Measurements from ENCODE around the gene MAP7. TPM values are rescaled to one million over a fixed set of nuclear protein-coding genes. Genes with fewer than 3 reads are reported as not detected.

MAP7 gene
- total RNA-seq, 4 donors from 2014 or later = 40.6 to 61.3 (median 46.6) TPM

DNA sequence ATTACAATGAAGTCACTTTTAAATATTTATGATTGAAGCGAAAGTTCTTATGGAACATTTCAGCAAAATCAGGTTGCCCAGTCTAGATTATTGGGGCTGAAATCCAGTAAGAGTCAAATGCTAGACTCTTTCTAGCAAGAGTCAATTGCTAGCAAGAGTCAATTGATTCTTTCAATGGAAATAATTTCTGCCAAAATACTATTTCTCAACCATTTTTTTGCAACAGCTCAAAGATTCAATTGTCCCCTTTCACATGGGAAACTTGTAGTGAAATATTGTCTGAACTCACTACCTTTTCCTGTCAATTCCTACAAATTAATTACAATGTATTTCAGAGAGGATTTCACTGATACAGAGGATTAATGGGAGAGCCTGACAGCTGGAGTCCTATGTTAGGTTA is 78.3 kb downstream of the MAP7 start:
- in situ Hi-C loops (cut with MboI; ENCODE audit: low pct_ligation_motif_present in 1 of 4, low pct_unique_long_range_greater_than_20kb in 1 of 4, low sequenced_read_pairs in 3 of 4) (no loop called here), intact Hi-C loops (cut with DNase I; ENCODE audit: low total_unique reads) (no loop called here)
- no peaks in the 10 kb centered on the region for H3K36me3 ChIP-seq
- no peak for TF ChIP-seq POLR2AphosphoS5 (IDR thresholded peaks at IDR 0.05)
- TF ChIP-seq POLR2A (IDR thresholded peaks at IDR 0.05) = no peak
- TF ChIP-seq, protein P1, sequence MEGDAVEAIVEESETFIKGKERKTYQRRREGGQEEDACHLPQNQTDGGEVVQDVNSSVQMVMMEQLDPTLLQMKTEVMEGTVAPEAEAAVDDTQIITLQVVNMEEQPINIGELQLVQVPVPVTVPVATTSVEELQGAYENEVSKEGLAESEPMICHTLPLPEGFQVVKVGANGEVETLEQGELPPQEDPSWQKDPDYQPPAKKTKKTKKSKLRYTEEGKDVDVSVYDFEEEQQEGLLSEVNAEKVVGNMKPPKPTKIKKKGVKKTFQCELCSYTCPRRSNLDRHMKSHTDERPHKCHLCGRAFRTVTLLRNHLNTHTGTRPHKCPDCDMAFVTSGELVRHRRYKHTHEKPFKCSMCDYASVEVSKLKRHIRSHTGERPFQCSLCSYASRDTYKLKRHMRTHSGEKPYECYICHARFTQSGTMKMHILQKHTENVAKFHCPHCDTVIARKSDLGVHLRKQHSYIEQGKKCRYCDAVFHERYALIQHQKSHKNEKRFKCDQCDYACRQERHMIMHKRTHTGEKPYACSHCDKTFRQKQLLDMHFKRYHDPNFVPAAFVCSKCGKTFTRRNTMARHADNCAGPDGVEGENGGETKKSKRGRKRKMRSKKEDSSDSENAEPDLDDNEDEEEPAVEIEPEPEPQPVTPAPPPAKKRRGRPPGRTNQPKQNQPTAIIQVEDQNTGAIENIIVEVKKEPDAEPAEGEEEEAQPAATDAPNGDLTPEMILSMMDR (IDR thresholded peaks at IDR 0.05) = no peak
- TF ChIP-seq EP300 (IDR thresholded peaks at IDR 0.05; ENCODE audit: low read depth) = no peak
- no peak overlapping the region for H3K27ac ChIP-seq
- no peak overlapping the region for H3K4me3 ChIP-seq
- H3K4me1 ChIP-seq = peaks cover 0 to 28% (median 9%) of the 10 kb centered on the region in 4 donors
- H3K9me3 ChIP-seq = no peaks in the 10 kb centered on the region
- no peak for DNase-seq
- WGBS, 2 donors (ENCODE audit: low coverage in 1 of 2) = 83 to 94% methylated on average over 1 of the region's 1 CpG
- no peaks in the 10 kb centered on the region for H3K27me3 ChIP-seq

DNA sequence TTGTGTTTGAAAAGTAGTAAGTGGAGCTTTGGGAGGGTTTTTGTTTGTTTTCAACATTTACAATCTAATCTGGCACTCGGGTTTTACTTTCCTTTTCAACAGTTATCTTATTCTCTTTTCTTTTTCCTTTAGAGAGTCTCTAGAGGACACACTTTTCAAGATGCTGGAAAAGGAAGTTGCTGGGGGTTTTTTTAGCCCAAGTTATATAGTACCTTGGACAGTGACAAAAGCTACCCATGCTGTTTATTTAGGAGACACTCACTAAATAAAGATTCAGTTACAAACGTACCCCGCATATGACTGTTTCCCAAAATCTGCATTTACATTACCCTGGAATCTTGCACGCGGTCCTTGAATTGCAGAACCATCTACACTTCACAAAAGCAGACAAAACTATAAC is 78.8 kb downstream of the MAP7 start:
- Histone ChIP-seq H3K9me3 (no peaks in the 10 kb centered on the region), H3K36me3 (no peaks in the 10 kb centered on the region), H3K4me3 (no peak overlapping the region), H3K27me3 (no peaks in the 10 kb centered on the region), H3K27ac (no peak overlapping the region), H3K4me1 (peaks cover 0 to 30% (median 9%) of the 10 kb centered on the region in 4 donors)
- in situ Hi-C loops (cut with MboI; ENCODE audit: low pct_ligation_motif_present in 1 of 4, low pct_unique_long_range_greater_than_20kb in 1 of 4, low sequenced_read_pairs in 3 of 4) (no loop called here), intact Hi-C loops (cut with DNase I; ENCODE audit: low total_unique reads) (no loop called here)
- no peak for DNase-seq
- 26 to 35% methylated on average over 5 of the region's 5 CpGs for WGBS, 2 donors (ENCODE audit: low coverage in 1 of 2)
- TF ChIP-seq, protein P1 (IDR thresholded peaks at IDR 0.05) = no peak
- TF ChIP-seq EP300 (IDR thresholded peaks at IDR 0.05; ENCODE audit: low read depth) = no peak
- TF ChIP-seq POLR2AphosphoS5 (IDR thresholded peaks at IDR 0.05) = no peak
- no peak for TF ChIP-seq POLR2A (IDR thresholded peaks at IDR 0.05)

DNA sequence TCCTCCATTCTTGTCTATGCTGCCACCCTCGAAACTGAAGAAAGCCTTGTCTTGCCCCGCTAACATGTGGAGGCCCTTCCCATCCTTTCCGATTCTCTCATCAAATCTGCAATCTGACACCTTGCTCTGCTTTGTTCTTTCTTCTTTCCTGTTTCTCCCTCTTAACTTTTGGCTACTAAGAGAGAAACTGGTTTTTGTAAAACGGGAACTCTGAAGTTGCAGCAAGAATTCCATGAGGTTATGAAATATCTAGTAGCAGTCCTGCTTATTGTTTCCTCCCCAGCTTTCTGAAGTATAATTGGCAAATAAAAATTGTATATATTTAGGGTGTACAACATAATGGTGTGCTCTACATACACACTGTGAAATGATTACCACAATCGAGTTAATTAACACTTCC is 80.2 kb downstream of the MAP7 start:
- Histone ChIP-seq H3K9me3 (no peaks in the 10 kb centered on the region), H3K27ac (no peak overlapping the region), H3K36me3 (no peaks in the 10 kb centered on the region), H3K27me3 (no peaks in the 10 kb centered on the region), H3K4me1 (peaks cover 0 to 41% (median 9%) of the 10 kb centered on the region in 4 donors), H3K4me3 (no peak overlapping the region)
- WGBS, 2 donors (ENCODE audit: low coverage in 1 of 2) = 71 to 87% methylated on average over 1 to 5 of the region's 5 CpGs
- no peak for TF ChIP-seq EP300 (IDR thresholded peaks at IDR 0.05; ENCODE audit: low read depth)
- TF ChIP-seq POLR2AphosphoS5 (IDR thresholded peaks at IDR 0.05) = no peak
- TF ChIP-seq POLR2A (IDR thresholded peaks at IDR 0.05) = no peak
- TF ChIP-seq, protein P1 (IDR thresholded peaks at IDR 0.05) = no peak
- DNase-seq = no peak
- in situ Hi-C loops (cut with MboI; ENCODE audit: low pct_ligation_motif_present in 1 of 4, low pct_unique_long_range_greater_than_20kb in 1 of 4, low sequenced_read_pairs in 3 of 4) (no loop called here), intact Hi-C loops (cut with DNase I; ENCODE audit: low total_unique reads) (no loop called here)

DNA sequence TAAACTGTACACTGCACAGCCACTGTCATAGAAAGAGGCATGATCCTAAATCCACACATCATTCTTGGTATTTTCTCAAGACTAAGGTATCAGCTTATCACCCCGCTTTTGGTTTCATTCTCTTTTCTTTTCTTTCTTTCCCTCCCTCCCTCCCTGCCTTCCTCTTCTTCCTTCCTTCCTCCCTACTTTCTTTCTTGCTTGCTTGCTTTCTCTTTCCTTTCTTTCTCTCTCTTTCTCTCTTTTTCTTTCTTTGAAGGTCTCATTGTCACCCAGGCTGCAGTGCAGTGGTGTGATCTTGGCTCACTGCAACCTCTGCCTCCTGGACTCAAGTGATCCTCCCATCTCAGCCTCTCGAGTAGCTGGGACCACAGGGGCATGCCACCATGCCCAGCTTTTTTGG is 81.1 kb downstream of the MAP7 start:
- Histone ChIP-seq H3K36me3 (no peaks in the 10 kb centered on the region), H3K4me3 (no peak overlapping the region), H3K9me3 (no peaks in the 10 kb centered on the region), H3K27me3 (no peaks in the 10 kb centered on the region), H3K27ac (no peak overlapping the region), H3K4me1 (peaks cover 0 to 43% (median 9%) of the 10 kb centered on the region in 4 donors)
- 81 to 100% methylated on average over 1 to 2 of the region's 2 CpGs for WGBS, 2 donors (ENCODE audit: low coverage in 1 of 2)
- DNase-seq = no peak
- in situ Hi-C loops (cut with MboI; ENCODE audit: low pct_ligation_motif_present in 1 of 4, low pct_unique_long_range_greater_than_20kb in 1 of 4, low sequenced_read_pairs in 3 of 4) (no loop called here), intact Hi-C loops (cut with DNase I; ENCODE audit: low total_unique reads) (no loop called here)
- TF ChIP-seq POLR2AphosphoS5 (IDR thresholded peaks at IDR 0.05) = no peak
- TF ChIP-seq EP300 (IDR thresholded peaks at IDR 0.05; ENCODE audit: low read depth) = no peak
- no peak for TF ChIP-seq POLR2A (IDR thresholded peaks at IDR 0.05)
- TF ChIP-seq, protein P1 (IDR thresholded peaks at IDR 0.05) = no peak

Measured in transverse colon (tissue), 4 donors.